ENCODE results near the gene MTX1.

- TF ChIP-seq CTCF (IDR thresholded peaks at IDR 0.05) (no peak), POLR2A (IDR thresholded peaks at IDR 0.05) (peak; percentile 22 to 38)
These were observed at the start of gene MTX1 for GRCh38 chr1:155208541-155209311.

All from Peyer's patch (tissue), 4 donors.